SW 1271 (cell line): ENCODE measurements around the gene MTIF2.
"Not testable (repeated sequence)": the region's sequence is repeated elsewhere in the genome, so short reads cannot be mapped to it uniquely, and the experiment has no call there.

Experiments used
- DNase-seq, 2 experiments: peaks; one replicate each; lab custom pipeline; 2025; lab: John Stamatoyannopoulos, UW

The MTIF2 gene

DNA sequence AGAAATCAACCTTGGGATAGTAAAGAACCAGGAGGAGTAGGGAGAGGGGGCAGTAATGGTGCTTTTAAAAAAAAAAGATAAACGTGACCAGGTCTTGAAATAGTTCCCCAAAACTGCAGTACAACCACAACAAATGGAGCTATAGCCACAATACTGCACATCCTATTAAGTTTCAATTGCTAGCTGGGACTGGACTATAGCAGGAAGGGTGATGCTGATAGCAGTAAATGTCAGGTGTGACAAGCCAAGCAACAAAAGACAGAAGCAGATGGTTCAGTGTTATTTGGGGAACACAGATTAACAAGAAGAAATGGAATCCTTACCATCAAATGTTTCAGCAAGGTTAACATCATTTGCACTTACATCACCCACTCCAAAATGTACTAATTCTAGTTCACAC, 26.4 kb downstream of the MTIF2 start:
- no peak for DNase-seq

DNA sequence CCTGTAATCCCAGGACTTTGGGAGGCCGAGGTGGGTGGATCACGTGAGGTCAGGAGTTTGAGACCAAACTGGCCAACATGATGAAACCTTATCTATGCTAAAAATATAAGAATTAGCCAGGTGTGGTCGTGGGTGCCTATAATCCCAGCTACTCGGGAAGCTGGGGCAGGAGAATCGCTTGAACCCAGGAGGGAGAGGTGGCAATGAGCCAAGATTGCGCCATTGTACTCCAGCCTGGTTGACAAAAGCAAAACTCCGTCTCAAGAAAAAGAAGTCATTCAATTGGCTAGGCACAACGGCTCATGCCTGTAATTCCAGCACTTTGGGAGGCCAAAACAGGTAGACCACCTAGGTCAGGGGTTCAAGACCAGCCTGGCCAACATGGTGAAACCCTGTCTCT, 27.4 kb downstream of the MTIF2 start:
- DNase-seq = not testable (repeated sequence)

DNA sequence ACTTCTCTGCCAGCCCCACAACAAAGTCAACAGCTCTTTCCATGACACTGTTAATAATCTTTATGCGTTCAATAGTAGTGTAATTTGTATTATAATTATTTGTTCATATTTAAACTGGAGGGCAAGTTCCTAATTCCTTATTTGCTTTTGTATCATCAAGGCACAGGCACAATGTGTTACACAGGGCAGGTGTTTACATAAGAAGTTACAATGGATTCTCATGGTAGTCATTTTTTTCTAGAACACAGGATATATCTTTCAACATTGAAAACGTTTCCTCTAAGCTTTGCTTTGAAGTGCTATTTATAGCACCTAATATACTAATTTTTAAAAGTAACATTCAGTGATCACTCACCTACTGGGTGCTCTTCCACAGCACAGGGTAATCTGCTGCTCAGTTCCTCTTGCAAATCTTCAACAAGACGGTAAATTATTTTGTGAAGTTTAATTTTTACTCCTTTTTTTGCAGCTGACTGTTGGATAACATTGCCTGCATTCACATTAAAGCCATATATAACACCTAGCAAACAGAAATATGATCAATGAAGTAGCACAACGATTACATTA, 29.3 kb downstream of the MTIF2 start:
- DNase-seq = no peak

DNA sequence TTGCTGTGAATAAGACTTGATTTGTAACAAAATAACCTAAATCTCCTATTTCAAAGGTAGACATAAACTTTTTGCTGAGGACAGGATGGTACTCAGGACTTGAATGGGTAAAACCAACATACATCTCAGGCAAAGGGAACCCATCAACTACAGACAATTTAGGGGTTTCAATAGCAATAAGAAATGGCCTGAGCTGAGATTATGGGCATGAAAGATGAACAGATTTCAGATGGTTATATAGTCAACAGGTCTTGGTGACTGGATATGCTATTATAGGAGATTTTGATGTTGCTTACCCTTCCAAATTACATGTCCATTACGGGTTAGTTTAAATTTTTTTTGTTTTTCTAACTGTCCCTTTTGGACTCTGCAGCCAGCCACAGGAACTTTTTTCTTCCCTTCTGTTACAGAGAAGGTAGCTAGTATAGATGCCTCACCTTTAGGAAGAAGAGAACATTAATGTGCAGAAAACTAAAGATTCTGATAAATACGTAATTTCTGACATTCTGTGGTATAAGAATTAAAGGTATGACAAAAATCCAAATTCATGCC, 32.0 kb downstream of the MTIF2 start:
- no peak for DNase-seq

DNA sequence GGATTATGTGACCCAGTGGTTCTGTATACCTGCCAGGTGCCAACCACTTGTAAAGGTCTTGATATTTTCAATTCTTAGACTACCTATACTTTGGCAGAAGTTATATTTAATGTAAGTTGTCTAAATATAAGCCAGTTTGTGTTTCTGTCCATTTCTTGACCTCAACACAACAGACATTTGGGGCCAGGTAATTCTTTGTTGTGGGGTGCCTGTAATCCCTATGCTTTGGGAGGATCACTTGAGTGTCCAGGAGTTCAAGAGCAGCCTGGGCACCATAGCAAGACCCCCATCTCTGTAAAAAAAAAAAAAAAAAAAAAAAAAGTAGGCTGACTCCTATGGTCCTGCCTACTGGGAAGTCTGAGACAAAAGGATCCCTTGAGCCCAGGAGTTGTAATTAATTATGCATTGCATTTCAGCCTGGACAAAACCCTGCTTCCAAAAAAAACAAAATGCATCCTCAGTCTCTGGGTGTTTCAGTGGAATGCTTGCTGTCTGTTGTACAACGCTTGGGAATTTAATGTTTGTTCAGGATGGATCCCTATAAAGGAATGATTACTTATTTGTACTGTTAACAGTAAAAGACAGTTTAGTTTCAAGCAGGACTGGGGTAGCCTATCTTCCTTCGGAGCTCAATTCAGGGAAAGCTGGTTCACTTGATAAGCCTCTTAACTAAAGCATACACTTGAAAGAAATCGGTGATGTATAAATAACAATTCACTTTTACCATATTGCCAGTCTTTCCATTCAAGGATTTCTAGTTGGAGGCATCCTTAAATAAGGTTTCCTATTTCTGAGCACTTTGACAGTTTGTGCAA, 33.1 kb downstream of the MTIF2 start:
- no peak for DNase-seq

DNA sequence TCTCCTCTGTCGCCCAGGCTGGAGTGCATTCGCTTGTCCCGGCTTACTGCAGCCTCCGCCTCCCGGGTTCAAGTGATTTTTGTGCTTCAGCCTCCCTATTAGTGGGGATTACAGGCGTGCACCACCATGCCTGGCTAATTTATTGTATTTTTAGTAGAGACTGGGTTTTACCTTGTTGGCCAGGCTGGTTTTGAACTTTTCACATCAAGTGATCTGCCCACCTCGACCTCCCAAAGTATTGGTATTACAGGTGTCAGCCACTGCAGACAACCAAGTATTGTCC, 35.4 kb downstream of the MTIF2 start:
- DNase-seq = no peak

DNA sequence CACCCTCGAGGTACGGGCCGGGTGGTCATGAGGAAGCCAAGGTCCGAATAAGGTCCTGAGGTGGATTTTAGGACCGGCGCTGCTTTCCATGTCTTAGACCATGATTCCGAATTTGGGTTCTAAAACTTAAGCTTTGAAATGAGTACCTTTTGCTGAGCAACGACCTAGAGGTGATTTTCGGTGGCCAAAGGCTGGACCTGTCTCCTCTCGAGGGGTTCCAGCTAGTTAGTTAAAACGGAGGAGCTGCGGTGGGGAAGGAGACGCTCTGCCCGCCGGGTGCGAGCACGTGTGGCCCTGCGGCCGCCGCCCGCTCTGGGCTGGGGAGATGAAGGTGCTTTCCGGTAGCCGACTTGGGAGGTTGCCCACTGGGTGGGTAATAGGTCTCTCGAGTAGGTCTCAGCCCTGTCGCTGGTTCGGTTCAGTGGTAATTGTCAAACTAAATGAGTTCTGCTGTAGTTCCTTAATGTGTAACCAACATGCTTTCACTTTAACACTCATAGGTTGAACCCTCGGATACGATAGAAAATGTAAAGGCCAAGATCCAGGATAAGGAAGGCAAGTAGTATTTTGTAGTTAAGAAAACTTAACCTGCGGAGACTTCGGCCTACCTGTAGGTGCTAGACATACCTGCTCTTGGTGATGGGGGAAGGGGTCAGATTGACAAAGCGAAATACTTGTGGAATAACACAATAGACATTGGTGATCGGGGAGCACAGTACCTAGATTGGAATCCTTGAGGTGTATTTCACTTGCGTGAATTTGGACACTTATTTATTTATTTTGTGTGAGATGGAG, 36.0 kb downstream of the MTIF2 start:
- peak in 1 of 2 experiments; percentile 18 for DNase-seq

DNA sequence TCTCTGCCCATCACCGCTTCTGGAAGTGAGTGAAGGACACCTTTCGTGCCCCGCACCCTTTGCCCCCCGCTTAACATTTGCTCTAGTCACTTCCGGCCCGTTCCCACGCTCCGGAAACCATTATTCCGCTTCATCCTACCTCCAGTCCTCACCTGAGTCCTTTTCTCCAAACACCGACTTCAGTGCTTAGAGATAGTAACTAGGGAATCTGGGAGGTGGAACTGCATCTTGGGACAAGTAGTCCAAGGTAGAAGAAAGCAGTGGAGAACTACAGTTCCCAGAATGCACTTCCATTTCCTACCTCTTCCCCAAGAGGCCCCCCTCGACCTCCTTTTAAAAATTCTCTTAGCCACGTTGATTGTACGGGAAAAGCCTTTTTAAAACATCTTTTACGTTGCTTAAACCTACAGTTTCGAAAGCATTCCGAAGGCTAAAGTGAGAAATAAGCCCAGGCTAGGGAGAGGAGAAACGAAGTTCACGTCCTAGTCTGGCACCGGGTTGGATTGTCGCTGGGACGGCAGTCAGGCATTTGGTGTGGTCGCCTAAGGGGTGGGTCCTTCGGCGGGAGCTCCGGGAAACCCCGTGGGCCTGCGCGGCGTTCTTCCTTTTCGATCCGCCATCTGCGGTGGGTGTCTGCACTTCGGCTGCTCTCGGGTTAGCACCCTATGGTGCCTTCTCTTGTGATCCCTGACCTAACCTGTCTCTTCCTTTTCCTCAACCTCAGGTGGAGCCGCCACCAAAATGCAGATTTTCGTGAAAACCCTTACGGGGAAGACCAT, 36.8 kb downstream of the MTIF2 start, which contains the start of the genes CLHC1 and RPS27A:
CLHC1 (minus strand) TSS at position 210 of the 779 bp plus-strand sequence. CDS start 9,882 bp downstream, outside the sequence.
RPS27A (plus strand) TSS at position 605 of the 779 bp plus-strand sequence; CDS start at position 742, 137 bp downstream.
- peak; percentile 79 to 98 for DNase-seq

DNA sequence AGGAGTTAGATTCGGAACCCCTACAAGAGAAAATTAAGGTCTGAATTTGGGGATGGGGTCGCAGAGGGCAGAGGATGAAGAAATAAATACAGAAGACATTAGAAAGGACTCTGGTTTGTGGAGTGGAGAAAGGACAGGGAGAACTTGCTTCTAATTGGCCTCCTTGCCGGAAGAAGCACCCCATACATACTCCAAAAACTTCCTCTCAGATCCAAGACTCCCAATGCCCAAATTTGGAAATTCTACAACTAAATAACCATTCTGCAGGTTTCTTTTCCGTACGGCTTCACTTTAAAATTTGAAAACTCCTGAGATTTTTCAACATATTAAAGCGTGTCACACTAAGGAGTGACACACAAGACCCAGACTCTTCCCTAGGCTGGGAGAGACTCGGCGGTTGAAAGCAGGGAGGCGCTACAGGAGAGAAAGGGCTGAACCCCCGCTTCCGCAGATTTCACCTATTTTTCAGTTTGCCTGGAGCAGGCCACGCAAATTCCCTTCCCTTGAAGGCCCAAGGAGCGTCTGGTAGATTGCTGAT, 37.4 kb downstream of the MTIF2 start:
- peak in 1 of 2 experiments; percentile 49 for DNase-seq

DNA sequence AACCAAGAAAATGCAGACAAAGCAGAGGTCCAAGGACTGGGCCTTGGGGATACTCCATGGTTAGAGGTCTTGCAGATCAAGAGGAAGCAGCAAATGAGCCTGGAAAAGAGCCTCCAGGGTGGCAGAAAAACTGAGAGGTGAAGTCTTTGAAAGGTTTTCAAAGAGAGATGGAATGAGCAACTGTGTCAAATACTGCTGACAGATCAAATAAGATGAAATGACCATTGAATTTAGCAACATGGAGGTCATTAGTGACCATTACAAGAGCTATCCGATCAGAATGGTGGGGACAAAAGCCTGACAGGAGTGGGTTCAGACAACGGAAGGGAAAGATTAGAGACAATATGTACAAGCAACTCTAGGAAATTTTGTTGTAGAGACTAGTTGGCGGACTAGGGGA, 38.5 kb downstream of the MTIF2 start:
- no peak for DNase-seq

DNA sequence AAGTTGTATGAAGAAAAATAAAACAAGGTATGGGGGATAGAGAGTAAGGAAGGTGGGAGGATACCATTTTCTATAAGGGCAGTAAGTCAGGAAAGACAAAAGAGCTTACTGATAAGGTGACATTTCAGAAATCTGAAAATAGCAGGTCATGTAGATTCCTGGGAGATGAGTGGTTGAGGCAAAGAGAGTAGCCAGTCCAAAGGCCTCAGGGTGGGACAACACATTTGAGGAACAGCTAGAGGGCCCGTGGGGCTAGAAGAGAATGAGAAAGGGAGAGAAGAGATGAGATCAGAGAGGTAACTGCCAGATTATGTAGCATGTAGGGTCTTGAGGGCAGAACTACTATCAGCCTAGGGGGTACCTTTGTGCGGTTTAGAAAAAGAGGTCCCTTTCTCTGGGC, 39.8 kb downstream of the MTIF2 start:
- DNase-seq = no peak

DNA sequence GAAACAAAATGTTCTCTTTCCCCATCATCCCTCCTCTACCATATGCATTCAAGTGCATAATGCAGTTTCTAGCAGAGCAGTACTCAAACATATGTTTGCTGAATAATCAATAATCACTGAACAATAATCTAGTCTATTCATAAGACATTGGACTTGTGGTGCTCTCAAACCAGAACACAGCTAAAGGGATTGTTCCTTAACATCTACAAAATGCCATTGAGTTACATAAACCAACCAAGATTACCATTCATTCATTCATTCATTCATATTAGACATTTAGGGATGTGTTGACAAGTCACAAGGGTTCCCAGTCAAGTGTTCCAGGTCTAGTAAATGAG, 40.8 kb downstream of the MTIF2 start:
- no peak for DNase-seq

DNA sequence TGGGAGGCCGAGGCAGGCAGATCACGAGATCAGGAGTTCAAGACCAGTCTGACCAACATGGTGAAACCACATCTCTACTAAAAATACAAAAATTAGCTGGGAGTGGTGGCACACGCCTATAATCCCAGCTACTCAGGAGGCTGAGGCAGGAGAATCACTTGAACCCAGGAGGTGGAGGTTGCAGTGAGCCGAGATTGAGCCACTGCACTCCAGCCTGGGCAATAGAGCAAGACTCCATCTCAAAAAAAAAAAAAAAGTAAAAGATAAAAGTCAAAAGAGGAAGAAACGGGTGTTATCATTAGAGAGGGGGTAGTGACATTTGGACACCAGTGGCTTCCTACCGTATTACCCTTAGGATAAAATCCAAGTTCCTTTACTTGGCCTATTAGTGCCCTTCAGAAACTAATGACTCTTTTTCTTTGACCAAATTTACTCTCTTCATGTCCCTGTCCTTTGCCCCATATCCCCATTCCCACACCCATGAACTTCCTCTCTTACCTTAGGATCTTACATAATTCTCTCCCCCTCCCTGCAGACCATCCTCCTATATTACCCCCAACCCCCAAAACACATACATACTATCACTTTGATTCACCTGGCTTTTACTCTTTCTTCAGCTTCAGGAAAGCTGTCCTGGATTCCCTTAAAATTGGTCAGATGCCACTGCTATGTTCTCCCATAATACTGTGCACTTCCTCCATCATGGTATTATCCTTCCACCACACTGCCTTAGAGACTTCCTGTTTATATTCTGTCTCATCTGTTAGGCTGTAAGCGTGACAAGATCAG, 41.4 kb downstream of the MTIF2 start:
- not testable (repeated sequence) for DNase-seq

DNA sequence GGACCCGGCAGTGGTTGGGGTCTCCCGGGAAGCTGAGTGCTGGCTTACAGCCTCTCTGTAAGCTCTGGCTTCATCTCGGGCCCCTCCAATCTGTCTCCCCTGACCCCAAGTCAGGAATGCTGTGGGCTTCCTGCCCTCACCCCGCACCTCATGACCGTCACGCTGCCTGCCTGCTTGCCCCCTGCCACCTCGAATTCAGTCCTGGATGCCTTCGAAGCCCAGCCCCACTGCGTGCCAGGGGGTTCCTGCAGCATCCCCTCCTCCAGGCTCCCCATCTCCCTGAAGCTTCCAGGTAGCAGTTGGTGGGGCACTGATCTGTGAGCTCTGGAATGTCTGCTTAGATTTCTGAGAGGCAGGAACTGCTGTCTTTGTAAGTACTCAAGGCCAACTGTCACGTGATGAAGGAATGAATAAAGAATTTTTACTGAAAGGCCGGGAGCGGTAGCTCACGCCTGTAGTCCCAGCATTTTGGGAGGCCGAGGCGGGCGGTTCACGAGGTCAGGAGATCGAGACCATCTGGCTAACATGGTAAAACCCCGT, 43.5 kb downstream of the MTIF2 start:
- DNase-seq = no peak

DNA sequence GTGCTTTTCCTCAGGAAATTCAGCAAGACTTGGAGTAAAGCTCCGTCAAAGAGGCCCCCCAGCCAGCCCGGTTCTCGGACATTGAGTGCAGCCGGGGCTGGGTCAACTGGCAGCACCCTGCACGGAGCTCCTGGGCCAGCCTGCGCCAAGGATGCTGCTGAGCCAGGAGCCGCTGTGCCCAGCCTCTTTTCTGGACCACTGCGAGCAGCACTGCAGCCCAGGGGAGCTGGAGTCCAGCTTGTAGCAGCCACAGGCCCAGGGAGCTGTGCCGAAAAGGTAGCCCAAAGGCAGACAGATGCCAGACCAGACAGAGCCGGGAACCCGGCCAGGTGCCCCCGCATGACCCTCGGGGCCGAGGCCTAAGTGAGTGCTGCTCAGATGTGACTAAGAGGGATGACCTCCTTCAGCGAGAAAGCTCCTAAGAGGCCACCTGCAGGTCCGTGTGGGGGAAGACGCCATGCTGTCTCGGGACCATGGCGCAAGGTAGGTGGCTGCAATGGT, 44.2 kb downstream of the MTIF2 start:
- DNase-seq = no peak

DNA sequence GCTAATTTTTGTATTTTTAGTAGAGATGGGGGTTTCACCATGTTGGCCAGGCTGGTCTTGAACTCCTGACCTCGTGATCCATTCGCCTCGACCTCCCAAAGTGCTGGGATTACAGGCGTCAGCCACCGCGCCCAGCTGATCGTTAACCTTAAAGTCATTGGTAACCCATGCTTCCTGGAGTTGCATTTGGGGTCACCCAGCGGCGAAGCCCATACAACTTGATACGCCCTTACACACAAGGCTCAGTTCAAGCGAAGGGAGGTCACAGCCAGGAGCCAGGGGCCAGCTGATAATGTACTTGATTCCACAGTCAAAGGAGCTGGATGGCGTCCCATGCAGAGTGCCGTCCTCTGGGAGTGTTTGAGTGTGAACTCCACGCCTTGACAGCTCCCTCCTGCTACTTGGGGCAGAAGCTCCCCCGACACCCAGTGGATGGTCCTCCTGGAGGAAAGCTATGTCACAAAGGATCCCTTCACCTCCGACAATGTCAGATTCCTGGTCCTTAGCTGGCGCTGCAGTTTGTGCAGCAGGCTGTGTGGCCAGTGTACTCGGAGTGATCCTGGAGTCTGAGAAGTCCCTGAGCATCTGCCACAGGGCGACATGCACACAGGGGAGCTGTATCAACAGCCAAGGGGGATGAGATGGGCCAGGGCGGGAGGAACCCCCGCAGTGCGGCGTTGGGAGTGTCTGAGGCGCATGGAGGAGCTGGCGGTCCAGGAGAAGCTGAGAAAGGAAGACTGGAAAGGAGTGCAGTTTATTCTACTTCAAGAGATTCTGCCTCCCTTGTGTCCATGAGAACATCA, 44.9 kb downstream of the MTIF2 start:
- no peak for DNase-seq

DNA sequence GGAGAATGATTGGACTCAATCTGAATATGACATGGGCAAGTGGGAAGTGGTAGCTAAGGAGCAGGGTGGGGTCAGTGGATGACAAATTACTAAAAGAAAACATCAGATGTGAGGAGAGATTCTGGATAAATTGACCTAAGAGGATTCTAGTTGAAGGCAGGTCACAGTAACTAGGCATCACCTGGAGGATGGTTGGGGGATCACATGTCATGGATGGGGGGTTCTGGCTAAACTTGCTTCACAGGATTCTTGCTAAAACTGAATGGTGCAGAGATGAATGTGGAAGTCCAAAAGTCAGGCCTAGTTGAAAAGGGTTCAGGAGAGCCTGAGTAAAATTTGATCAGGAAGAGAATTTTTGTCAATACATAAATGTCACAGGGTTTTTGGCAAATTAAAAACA, 55.2 kb downstream of the MTIF2 start:
- no peak for DNase-seq

DNA sequence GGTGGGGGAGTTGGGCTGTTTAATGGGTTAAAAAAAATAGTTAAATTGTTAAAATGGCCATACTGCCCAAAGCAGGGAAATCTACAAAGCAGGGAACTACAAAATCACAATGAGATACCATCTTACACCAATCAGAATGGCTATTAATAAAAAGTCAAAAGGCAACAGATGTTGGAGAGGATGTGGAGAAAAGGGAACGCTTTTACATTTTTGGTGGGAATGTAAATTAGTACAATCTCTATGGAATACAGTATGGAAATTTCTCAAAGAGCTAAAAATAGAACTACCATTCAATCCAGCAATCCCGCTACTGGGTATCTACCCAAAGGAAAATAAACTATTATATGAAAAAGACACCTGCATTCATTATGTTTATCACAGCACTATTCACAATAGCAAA, 64.1 kb downstream of the MTIF2 start:
- no peak for DNase-seq

DNA sequence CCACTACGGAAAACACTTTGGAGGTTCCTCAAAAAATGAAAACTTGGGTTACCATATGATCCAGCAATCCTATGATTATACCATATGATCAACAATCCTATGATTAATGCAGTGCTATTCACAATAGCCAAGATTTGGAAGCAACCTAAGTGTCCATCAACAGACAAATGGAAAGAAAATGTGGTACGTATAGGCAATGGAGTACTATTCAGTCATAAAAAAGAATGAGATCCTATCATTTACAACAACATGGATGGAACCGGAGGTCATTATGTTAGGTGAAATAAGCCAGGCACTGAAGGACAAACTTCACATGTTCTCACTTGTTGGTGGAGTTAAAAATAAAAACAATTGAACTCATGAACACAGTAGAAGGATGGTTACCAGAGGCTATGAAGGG, 64.5 kb downstream of the MTIF2 start:
- no peak for DNase-seq

DNA sequence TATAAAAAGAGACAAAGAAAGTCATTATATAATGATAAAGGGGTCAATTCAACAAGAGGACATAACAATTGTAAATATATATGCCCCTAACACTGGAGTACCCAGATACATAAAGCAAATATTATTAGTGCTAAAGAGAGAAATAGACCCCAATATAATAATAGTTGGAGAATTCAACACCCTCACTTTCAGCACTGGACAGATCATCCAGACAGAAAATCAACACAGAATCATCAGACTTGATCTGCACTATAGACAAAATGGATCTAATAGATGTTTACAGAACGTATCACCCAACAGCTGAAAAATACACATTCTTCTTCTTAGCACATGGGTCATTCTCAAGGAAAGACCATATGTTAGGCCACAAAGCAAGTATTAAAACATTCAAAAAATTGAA, 68.6 kb downstream of the MTIF2 start:
- no peak for DNase-seq
